Uterus (tissue), 2 donors: ENCODE data around the gene CASR.

Experiments used
- CTCF ChIP-seq, 4 experiments: fragments of 200-600 bp in 2 of 4; fragments of 450-650 bp in 2 of 4; sonication (generic) in 2 of 4; IDR thresholded peaks; one replicate each; pipeline ENCODE4 v1.5.1; 2016 to 2019; ENCODE audit warnings: antibody characterized with exemption in 4 of 4, mild to moderate bottlenecking in 2 of 4, moderate library complexity in 1 of 4
- POLR2A ChIP-seq, 2 donors: fragments of 450-650 bp; IDR thresholded peaks; one replicate each; pipeline ENCODE4 v1.6.1; 2016; ENCODE audit warnings: antibody characterized with exemption in 2 of 2, mild to moderate bottlenecking in 1 of 2, moderate library complexity in 1 of 2

- TF ChIP-seq CTCF (IDR thresholded peaks at IDR 0.05): no peak
- TF ChIP-seq POLR2A (IDR thresholded peaks at IDR 0.05): no peak
Observed at GRCh38 chr3:122251428-122251827, 68.0 kb downstream of the CASR start.
